ENCODE measurements around the gene BCAS3.

The BCAS3 gene

DNA sequence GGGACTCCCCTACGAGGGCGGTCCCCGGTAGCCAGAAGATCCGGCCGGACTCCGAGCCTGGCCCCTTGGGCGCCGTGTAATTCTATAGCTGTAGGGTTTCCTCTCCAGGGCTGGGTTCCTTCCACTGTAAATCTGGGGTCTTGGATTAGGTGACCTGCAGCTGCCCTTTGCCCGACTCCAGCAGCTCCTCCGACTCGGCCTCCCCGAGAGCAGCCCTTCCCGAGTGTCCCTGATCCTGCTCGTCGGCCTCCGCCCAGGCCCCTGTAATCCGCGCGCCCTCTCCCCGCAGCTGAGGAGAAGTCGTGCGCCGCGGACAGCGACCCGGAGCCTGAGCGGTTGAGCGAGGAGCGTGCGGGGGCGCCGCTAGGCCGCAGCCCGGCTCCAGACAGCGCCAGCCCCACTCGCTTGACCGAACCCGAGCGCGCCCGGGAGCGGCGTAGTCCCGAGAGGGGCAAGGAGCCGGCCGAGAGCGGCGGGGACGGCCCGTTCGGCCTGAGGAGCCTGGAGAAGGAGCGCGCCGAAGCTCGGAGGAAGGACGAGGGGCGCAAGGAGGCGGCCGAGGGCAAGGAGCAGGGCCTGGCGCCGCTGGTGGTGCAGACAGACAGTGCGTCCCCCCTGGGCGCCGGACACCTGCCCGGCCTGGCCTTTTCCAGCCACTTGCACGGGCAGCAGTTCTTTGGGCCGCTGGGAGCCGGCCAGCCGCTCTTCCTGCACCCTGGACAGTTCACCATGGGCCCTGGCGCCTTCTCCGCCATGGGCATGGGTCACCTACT, 727.4 kb downstream of the BCAS3 start:
- no peak for DNase-seq

DNA sequence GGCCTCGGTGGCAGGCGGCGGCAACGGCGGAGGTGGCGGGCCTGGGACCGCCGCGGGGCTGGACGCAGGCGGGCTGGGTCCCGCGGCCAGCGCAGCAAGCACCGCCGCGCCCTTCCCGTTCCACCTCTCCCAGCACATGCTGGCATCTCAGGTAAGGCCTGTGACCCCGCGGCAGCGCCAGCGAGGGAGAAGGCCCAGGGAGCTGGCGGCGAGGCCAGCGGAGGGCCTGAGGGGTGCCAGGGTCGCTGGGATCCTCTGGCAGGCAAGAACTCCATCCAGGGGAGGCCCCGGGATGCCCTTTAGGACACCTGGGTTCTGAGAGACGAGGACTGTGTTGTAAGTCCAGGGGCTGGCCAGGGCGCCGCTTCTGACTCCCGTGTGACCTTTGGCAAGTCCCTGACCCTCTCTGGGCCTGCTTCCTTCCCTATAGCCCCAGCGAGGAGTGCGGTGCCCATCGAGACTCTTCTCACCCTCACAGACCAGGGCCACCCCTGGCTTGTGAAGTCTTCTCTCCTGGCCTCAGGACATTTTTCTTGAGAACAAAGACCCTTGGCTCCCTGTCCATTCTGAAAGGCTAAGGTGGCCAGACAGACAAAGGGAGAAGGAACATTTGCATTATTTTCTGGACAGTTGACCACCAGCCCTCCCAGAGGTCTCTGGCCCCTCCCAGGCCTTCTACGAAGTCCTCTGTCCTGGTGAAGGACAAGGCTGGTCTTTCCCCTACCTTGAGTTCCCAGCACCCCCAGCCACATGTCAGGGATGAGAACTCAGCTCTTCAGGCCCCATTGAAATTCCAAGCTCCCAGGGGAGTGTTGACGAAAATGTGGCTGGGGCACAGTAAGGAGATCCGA, 728.3 kb downstream of the BCAS3 start:
- TF ChIP-seq POLR2A (IDR thresholded peaks at IDR 0.05; ENCODE audit: low read length) (no peak), GATA1 (IDR thresholded peaks at IDR 0.05; ENCODE audit: low read depth, low read length) (no peak)
- no peak for DNase-seq

More for the DNA sequence above, 727.4 kb downstream of the BCAS3 start:
- TF ChIP-seq GATA1 (IDR thresholded peaks at IDR 0.05; ENCODE audit: low read depth, low read length) (no peak), POLR2A (IDR thresholded peaks at IDR 0.05; ENCODE audit: low read length) (no peak)

DNA sequence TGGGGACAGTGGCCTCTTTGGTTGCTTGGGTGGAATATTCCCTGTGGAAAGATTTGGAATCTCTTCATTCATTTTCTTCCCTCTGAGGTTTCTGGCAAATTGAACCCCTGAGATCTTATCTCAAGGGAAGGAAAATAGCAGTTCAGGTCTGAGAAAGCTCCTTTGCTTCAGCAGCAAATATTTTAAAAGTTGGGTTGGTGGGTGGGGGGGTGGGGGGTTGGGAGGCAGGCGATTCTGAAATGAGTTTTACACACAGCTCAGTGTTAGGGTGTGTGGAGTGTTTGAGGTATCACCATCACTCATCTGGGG, 728.8 kb downstream of the BCAS3 start:
- DNase-seq, result no peak
- TF ChIP-seq GATA1 (IDR thresholded peaks at IDR 0.05; ENCODE audit: low read depth, low read length) (no peak), POLR2A (IDR thresholded peaks at IDR 0.05; ENCODE audit: low read length) (no peak)

DNA sequence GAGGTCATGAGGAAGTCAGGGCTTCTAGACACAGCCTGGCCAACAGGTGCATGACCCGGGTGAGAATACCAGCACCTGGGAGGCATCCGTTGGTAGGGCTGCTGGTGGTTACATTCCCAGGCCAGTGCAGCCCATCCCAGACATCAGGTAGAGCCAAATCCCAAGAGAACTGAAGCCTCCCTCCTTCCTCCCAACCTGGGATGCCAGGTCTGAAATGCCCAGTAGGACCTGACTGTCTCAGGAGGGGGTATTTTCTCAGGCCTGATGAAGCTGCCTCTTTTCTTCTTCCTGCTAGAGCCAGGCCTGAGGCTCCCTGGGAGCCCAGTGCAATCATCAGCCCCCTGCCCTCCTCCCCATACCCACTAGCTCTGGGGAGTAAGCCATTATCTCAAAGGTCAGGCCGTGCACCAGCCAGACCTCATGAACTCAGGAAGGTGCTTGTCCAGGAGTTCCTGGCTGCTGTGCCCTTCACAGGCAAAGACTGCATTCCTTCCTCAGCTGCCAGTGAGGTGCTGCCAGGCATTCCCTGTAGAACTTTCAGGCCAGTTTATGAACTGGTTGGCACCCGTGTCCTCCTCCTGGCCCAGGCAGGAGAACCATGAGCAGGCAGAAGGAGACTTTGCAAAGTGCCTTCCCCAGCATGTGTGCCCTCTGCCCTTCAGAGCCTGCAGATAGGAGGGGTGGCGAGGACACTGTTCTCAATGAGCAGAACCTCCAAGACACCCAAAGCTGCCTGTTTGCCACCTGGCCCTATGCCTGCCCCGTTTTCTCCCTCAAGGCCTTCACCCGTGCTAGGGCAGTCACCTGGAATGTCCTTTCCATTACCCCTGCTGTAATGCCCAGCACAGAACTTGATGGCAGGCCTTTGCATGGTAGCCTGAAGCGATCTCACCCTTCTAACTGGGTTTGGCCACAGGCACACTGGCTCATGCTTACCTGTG, 729.6 kb downstream of the BCAS3 start:
- no peak for TF ChIP-seq POLR2A (IDR thresholded peaks at IDR 0.05; ENCODE audit: low read length)
- DNase-seq, result no peak

DNA sequence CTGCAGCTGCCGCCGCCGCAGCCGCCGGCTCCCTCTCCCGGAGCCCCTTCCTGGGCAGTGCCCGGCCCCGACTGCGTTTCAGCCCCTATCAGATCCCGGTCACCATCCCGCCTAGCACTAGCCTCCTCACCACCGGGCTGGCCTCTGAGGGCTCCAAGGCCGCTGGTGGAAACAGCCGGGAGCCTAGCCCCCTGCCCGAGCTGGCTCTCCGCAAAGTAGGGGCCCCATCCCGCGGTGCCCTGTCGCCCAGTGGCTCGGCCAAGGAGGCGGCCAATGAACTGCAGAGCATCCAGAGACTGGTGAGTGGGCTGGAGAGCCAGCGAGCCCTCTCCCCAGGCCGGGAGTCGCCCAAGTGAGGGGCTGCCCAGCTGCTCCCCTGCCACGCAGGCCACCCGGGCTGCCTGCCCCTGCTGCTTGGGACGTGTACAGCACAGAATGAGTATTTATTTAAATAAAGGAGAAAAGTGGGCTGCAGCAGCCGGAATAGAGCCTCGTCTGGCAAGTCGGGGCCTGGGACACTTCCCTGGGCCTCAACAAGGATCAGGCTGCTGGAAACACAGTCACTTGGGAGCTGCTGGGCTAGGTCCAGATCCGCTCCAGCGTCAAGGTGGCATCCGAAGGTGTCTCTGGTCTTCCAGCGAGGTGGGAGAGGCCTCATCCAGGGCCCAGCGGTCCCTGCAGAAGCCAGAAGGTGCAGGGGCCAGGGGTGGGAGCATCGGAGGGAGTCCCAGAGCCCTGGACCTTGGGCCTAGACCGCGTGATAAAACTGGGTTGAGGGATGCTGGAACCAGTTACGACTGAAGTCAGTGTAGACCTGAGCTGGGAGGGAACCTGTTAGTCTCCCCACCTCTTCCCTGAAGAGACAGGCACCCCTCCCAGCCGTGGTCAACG, 730.7 kb downstream of the BCAS3 start:
- no peak for DNase-seq
- TF ChIP-seq GATA1 (IDR thresholded peaks at IDR 0.05; ENCODE audit: low read depth, low read length) (no peak), POLR2A (IDR thresholded peaks at IDR 0.05; ENCODE audit: low read length) (no peak)

DNA sequence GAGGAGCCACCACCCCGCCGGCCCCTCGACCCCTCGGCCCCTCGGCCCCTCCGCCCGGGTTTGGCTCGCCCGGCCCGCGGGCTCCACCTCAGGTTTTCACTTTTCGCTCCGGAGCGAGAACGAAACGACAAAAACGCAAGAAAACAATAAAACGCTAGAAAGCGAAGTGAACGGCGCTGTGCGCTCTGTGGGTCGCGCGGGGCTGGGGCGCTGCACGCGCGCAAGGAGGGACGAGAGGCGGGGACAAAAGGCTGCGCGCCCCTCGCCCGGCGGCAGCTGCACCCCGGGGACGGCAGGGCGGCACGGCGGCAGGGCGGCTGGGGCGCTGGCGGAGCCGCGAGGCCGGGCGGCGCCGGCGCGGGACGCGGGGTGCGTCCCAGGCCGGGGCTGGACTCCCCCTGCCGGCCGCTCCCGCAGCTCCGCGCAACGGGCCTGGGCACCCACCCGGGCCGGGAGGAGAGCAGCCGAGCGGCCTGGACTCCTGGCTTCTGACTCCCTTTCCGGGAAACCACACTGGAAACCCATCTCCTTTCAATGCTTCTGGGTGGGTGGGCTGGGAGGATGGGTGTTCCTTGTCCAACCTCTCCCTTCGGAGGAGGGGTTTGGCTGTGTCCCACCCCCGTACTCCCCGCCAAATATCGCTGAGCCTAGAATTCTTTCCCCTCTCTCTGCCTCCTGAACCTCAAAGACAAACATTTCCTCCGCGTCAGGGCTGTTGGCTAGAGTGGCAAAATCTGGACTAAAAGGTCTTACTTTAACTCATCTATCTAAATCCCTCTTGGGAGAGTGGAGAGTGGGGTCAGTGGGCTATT, 731.9 kb downstream of the BCAS3 start:
- TF ChIP-seq POLR2A (IDR thresholded peaks at IDR 0.05; ENCODE audit: low read length) (no peak), GATA1 (IDR thresholded peaks at IDR 0.05; ENCODE audit: low read depth, low read length) (no peak)
- DNase-seq, result peak; percentile 54 to 74

DNA sequence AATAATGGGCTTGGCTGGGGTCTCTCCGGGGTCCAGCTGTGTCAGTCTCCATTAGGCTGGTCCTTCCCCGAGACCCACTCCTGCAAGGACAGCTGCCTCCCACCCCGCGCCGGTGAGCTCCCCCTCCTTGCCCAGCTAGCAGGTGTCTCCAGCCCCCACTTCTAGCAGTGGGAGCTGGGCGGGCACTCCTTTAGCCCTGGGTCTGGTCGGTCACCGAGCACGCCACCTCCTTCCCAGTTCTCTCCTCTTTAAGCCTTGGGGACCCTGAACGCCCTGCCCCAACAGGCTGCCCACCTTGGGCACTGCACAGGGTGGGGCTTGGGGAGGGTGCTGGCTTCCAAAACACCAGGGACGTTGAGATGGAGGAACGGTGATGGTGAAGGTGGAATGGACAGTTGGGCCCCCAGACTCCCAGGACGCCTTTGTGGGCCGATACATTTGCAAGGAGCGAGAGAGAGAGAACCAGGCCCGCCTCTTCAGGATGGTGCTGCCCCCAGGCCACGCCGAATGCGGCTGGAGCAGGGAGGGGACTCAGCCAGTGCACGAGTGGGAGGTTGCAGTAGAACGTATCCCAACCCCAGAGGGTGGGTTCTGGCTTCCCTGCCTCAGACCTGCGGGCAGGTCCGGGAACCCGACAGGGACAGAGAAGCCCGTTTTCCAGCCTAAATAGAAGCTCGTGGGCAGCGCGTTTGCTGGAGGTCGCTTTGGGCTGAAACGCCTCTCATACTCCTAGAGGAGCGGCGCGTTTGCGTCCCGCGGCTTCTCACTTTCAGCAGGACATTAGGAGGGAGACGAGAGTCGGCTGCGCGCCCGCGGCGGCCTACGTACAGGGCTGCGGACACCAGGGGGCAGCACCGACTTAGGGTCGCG, 732.7 kb downstream of the BCAS3 start:
- no peak for TF ChIP-seq POLR2A (IDR thresholded peaks at IDR 0.05; ENCODE audit: low read length)
- TF ChIP-seq GATA1 (IDR thresholded peaks at IDR 0.05; ENCODE audit: low read depth, low read length), result no peak
- DNase-seq, result peak; percentile 80 to 87

DNA sequence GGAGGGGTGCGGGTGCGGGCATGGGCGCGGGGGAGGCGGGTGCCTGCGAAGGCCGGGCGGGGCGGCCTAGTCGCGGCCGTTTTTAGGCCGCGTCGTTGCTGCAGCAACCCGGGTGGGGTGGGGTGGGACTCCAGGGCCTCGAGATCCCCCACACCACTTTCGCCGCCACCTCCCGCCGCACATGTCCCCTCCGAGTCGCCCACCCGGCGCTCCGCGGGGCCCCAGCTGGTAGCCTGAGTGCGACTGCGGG, 733.3 kb downstream of the BCAS3 start:
- DNase-seq, result no peak

DNA sequence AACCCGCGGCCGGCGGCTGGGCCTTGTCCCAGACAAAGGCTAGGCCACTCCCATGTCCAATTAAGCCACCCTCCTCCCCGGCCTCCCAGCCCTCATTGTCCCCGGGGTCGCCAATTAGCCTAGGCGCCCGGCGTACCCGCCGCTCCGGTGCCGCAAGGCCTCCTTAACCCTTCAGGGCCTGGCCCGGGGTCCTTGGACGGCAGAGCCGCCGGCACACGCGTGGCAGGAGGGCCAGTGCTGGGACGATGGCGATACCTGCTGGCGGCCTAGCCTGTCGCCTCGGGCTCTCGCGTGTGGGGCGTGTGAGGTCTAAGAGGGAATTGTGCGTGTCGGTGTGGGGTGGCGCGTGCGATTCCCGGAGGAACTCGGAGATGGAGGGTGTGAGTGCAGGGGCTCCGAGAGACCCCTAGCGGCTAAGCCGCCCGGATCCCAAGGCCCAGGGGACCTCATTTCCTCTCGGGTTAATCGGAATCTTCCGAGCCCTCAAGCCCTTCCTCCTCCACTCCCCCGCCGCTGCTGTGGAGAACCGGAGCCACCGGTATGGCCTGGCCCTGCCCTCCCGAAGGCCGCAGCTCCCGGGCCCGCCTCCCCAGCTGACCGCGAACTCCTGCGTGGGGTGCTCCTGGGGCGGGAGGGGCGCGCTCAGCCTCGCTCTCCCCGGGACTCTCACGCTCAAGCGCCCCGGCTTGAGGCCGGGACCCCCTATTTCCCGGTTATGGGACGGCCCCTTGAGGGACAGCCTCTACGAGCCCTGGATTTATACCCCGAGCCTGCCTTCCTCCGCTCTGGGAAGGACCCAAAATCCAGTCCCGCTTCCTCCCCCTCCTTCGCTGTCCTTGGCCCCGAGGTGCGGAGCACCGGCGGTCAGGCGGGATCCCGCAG, 733.9 kb downstream of the BCAS3 start:
- DNase-seq, result peak in 1 of 2 experiments; percentile 50
- TF ChIP-seq POLR2A (IDR thresholded peaks at IDR 0.05; ENCODE audit: low read length) (no peak), GATA1 (IDR thresholded peaks at IDR 0.05; ENCODE audit: low read depth, low read length) (no peak)

More for the DNA sequence above, 733.3 kb downstream of the BCAS3 start:
- TF ChIP-seq GATA1 (IDR thresholded peaks at IDR 0.05; ENCODE audit: low read depth, low read length), result no peak
- TF ChIP-seq POLR2A (IDR thresholded peaks at IDR 0.05; ENCODE audit: low read length), result no peak

DNA sequence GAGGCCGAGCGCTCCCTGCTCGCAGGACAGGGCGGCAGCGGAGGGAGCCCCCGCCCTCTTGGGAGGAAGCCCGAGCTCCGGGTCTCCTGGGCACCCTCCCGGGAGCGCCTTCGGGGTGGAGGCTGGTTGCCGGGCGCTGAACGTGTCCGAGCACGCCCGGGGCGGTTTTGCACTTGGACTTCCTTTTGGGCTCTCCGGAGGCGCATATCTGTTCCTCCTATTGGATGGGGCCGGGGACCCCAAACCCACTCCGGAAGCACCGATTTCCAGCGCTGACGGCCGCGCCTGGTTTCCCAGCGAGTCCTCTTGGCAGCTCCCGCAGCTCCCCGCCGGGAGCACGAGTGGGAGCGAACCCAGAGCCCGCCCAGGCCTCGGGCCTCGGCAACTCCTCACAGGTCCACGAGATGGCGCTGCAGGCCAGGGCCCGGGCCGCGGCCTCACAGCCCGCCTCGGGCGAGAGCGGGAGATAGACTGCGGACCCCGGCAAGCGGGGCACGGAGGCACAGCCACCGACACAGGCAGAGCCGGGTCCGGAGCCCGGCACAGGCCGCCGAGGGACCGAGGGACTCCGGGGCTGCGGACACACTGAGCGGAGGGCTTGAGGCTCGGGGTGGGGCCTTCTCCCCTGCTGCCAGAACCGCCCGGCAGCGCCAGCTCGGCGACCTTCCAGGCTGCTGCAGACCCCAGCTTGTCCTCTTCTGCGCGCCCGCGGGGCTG, 734.6 kb downstream of the BCAS3 start:
- TF ChIP-seq GATA1 (IDR thresholded peaks at IDR 0.05; ENCODE audit: low read depth, low read length), result no peak
- no peak for TF ChIP-seq POLR2A (IDR thresholded peaks at IDR 0.05; ENCODE audit: low read length)
- DNase-seq, result peak; percentile 66 to 82

Measured in erythroblast (primary cell).